ENCODE data around the gene ZNF827.

Gene ZNF827

DNA sequence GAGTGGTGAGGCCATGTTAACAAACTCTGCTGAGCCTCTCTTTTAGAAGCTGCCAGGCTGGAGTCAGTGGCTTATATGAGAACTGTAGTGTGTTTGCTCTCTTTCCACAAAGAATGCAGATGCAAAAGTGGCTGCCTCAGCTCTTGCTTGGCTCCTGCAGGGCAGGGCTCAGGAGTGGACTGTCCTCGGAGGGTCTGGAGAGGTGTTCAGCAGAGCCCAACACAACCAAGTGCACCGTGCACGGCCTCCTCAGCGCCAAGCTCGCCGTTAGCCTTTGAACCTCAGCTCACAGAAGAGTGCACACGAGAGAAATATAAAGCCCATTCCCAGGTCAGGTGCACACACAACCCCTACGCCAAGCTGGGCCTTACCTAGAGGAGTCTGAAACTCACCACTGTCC lies 175.9 kb downstream of the ZNF827 start:
- DNase-seq (ENCODE audit: low read depth in 2 of 2): no peak

GRCh38 chr4:145760961-145761929 lies 177.4 kb downstream of the ZNF827 start:
- no peak for DNase-seq (ENCODE audit: low read depth in 2 of 2)

- peak in 1 of 2 donors; percentile 27 for DNase-seq (ENCODE audit: low read depth in 2 of 2)
Measured at GRCh38 chr4:145760176-145760575, 178.4 kb downstream of the ZNF827 start.

GRCh38 chr4:145757188-145757587 lies 181.4 kb downstream of the ZNF827 start:
- no peak for DNase-seq (ENCODE audit: low read depth in 2 of 2)

GRCh38 chr4:145756244-145756643 lies 182.4 kb downstream of the ZNF827 start:
- no peak for DNase-seq (ENCODE audit: low read depth in 2 of 2)

GRCh38 chr4:145755802-145756201 lies 182.8 kb downstream of the ZNF827 start:
- DNase-seq (ENCODE audit: low read depth in 2 of 2): no peak

GRCh38 chr4:145743641-145744040 lies 195.0 kb downstream of the ZNF827 start:
- no peak for DNase-seq (ENCODE audit: low read depth in 2 of 2)

- no peak for DNase-seq (ENCODE audit: low read depth in 2 of 2)
Measured at GRCh38 chr4:145740806-145741205, 197.8 kb downstream of the ZNF827 start.

GRCh38 chr4:145739845-145740244 lies 198.8 kb downstream of the ZNF827 start:
- DNase-seq (ENCODE audit: low read depth in 2 of 2): no peak

GRCh38 chr4:145736241-145736831 lies 202.3 kb downstream of the ZNF827 start:
- DNase-seq (ENCODE audit: low read depth in 2 of 2): no peak

DNA sequence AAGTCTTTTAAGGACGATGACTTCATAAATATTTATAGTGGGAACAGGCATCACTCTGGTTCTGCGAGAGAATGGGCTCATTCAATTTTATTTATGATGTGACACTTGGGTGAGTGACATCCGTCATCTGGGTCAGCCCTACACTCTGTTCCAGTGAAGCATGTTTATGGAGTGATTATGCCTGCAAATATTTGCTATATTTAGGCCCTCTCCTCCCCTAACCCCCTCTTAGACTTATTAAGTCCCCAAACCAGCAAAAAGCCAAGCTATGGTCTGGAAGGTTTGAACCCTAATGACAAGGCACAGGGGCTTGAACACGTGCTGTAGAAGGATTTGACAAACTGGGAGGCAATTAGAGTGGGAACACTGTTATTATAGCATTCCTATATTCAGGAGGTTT lies 202.8 kb downstream of the ZNF827 start:
- DNase-seq (ENCODE audit: low read depth in 2 of 2): no peak

DNA sequence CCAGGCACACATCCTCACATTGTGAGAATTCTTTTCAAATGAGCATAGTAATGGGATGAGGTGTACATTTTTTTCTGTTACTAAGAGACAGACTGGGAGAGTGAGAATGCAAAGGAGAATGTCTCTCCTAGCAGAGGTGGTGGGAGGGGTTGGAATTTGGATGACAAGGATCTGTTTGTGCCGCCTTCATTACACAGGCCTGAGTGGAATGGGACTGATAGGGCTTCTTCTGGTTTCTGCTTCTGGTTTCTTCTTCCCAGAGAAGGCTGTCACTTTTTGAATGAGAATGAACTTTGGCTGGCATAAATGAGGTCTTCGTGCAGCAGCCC lies 203.3 kb downstream of the ZNF827 start:
- DNase-seq (ENCODE audit: low read depth in 2 of 2): no peak

GRCh38 chr4:145734576-145735346 lies 203.9 kb downstream of the ZNF827 start:
- DNase-seq (ENCODE audit: low read depth in 2 of 2): no peak

- DNase-seq (ENCODE audit: low read depth in 2 of 2): no peak
Measured at GRCh38 chr4:145734031-145734430, 204.6 kb downstream of the ZNF827 start.

DNA sequence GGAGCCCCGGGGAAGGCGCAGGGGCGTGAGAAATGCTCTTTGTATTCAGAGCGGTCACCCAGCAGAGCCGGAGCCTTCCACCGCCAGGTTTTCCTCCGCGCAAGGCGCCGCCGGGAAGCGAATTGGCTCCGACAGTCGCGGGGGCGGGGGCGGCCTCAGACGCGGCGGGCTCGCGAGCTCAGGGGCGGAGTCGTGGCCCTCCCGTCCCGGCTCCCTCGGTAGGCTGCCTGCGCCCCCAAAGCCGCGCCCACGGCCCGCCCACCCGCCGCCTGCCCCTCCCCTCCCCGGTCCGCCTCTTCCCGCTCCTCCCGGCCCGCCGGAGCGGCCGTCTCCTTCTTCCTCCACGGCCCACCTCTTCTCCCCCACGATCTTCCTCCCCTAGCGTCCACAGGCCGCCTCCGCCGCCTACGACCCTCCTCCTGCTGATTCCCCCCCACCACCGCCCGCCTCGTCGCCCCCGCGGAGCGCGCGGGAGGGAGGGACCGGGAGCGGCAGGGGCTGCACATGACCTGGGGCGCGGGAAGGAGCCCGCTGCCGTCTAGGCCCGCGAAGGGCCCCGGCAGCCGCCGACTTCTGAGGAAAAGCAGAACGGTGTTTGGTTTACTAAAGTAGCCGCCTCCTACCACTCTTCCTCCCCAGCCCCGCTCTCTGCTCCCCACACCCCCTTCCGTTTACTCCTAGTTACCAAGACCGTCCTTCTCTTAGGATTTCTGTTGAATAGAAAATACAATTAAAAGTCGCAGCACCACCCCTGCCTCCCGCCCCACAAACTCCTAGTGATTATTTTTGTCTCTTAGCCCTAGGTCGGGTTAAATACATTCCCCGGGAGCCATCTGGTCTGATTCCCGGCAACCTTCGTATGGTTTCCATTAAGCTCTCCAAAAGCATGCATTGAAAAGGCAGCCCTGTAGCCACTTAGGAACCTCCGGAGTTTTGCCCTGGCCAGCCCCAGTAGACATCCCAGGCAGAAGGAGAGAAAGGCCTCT lies 205.4 kb downstream of the ZNF827 start:
- peak; percentile 78 to 89 for DNase-seq (ENCODE audit: low read depth in 2 of 2)

DNA sequence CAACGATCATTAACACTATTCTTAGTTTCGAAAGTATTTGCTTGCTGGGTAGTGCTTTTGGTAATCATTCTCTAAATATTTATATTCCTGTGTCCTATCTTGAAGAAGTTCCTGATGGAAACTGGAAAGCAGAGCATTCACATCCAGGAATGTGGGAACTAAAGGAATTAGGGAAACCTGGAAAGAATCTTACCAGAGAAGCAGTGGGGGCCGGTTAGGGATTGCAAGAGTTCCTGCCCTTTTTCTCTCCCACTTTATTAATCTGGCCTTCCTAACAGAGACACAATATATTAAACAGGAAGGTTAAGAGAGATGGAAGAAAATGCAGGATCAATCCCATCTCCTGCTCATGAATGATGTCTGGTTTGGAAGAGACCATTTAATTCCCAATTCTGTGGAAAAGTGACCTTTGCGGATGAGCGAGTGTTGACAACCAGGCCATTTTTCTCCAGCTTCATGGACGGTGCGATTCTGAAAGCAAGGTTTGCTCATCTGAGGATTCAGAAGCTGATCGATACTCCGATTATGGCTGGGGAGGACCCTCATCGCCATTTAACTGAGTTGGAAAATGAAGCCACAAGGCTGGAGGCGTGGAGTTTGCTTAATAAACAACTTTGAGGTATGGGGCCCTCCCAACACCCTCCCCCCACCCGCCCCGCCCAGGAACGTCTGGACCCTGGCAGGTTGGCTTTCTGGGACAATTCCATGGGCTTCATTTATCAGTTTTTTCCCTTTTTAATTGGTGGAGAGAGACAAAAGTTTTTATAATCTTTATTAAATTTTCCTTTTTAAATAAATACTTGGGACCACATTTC lies 206.4 kb downstream of the ZNF827 start:
- DNase-seq (ENCODE audit: low read depth in 2 of 2): peak in 1 of 2 donors; percentile 14

- DNase-seq (ENCODE audit: low read depth in 2 of 2): no peak
Measured at GRCh38 chr4:145731028-145731427, 207.6 kb downstream of the ZNF827 start.

DNA sequence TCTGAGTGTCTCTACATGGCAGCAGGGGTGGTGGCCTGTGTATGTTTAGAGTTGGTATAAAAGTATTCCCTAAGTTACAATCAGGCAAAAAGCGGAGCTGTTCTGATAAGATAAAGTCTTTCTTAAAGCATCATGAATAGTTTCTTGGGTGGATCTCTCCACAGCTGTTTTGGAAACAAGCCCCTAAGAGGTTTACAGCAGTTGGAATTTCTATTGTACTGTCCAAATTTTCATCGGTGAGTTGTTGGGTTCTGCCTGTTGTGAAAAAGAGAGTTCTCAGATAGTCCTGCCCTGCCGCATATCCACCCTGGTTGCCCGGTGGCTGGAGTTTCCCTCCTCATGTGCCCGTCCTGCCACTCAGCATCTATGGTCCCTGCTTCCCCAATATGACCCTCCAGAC lies 208.6 kb downstream of the ZNF827 start:
- DNase-seq (ENCODE audit: low read depth in 2 of 2): no peak

DNA sequence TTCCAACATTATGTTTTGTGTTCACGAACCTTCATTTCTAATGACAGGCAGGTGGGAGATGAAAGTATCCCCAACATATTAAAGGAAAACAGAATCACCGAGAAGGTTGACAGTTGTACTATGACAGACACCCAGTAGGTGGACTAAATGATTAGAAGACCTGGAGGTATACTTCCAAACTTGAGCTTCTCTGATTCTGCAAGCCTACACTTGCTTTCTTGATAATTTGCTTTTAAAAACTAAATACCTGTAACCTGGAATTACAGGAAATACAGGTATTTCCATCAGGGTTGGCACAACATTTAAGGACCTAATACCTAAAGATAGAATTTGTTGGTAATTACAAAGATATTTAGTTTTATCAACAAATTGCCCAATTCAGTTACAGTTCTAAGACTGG lies 215.3 kb downstream of the ZNF827 start:
- DNase-seq (ENCODE audit: low read depth in 2 of 2): no peak

DNA sequence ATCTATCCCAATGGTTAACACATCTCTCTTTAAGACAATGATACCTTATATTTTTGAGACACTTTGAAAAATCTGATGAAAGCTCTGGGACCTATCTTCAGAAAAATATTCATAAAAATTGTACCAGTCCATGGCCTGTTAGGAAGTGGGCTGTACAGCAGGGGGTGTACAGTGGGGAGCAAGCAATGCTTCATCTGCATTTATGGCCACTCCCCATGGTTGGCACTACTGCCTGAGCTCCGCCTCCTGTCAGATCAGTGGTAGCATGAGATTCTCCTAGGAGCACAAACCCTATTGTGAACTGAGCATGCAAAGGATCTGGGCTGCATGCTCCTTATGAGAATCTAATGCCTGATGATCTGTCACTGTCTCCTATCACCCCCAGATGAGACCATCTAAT lies 216.1 kb downstream of the ZNF827 start:
- no peak for DNase-seq (ENCODE audit: low read depth in 2 of 2)
